Mesenchymal stem cell (in vitro differentiated cells and primary cell): ENCODE data around the gene INSIG1.
A peak's percentile ranks its signal among the peaks of the same experiment; 100 is the strongest.

ENCODE experiments used
- DNase-seq: peaks from one replicate; pipeline ENCODE4 v3.0.0-alpha.2; 2013
- H2AFZ ChIP-seq: one replicate; pipeline ENCODE4 v1.6.1; 2013; ENCODE audit warnings: low read depth, mild to moderate bottlenecking, control low read depth, inconsistent platforms, low read length, moderate library complexity
- H2AK5ac ChIP-seq: 2 replicates; pipeline ENCODE4 v1.6.1; 2013; ENCODE audit warnings: low read length, moderate library complexity, mild to moderate bottlenecking, inconsistent platforms; ENCODE audit not compliant: severe bottlenecking
- H2BK120ac ChIP-seq: one replicate; pipeline ENCODE4 v1.6.1; 2013; ENCODE audit warnings: low read depth, mild to moderate bottlenecking, inconsistent platforms, low read length, moderate library complexity
- H2BK12ac ChIP-seq, 2 experiments: one replicate each; pipeline ENCODE4 v1.6.1; 2013; ENCODE audit warnings: inconsistent platforms in 2 of 2, low read length in 2 of 2, mild to moderate bottlenecking in 2 of 2, moderate library complexity in 2 of 2, control low read depth in 1 of 2
- H2BK15ac ChIP-seq: one replicate; pipeline ENCODE4 v1.6.1; 2013; ENCODE audit warnings: mild to moderate bottlenecking, low read depth, inconsistent platforms; ENCODE audit not compliant: poor library complexity, severe bottlenecking
- H2BK5ac ChIP-seq: 2 replicates; pipeline ENCODE4 v1.6.1; 2013; ENCODE audit warnings: low read depth, mild to moderate bottlenecking, low read length, control low read depth, inconsistent platforms; ENCODE audit not compliant: poor library complexity, severe bottlenecking
- H3K14ac ChIP-seq, 2 experiments: one replicate each; pipeline ENCODE4 v1.6.1; 2013; ENCODE audit warnings: inconsistent platforms in 2 of 2, low read length in 2 of 2, control low read depth in 1 of 2, mild to moderate bottlenecking in 1 of 2, moderate library complexity in 1 of 2
- H3K18ac ChIP-seq, 2 experiments: one replicate each; pipeline ENCODE4 v1.6.1; 2013; ENCODE audit warnings: inconsistent platforms in 2 of 2, low read length in 2 of 2, control low read depth in 1 of 2, low read depth in 1 of 2, mild to moderate bottlenecking in 1 of 2
- H3K23ac ChIP-seq, 2 experiments: one replicate each; pipeline ENCODE4 v1.6.1; 2013; ENCODE audit warnings: inconsistent platforms in 2 of 2, low read length in 2 of 2, mild to moderate bottlenecking in 2 of 2, moderate library complexity in 2 of 2, control low read depth in 1 of 2
- H3K27ac ChIP-seq: 2 replicates; pipeline ENCODE4 v1.5.1; 2013; ENCODE audit warnings: mild to moderate bottlenecking, moderate library complexity, low read length, control low read depth, inconsistent platforms; ENCODE audit not compliant: poor library complexity, severe bottlenecking
- H3K27me3 ChIP-seq, 2 experiments: 2 replicates each; pipeline versions ENCODE4 v1.6.1 to v1.7.0; 2013; ENCODE audit warnings: low read length in 2 of 2, mild to moderate bottlenecking in 2 of 2, moderate library complexity in 2 of 2, control low read depth in 1 of 2, inconsistent platforms in 1 of 2; ENCODE audit not compliant: control insufficient read depth in 1 of 2, insufficient read depth in 1 of 2
- H3K36me3 ChIP-seq, 2 experiments: 2 replicates each; pipeline versions ENCODE4 v1.6.1 to v1.7.0; 2013; ENCODE audit warnings: low read length in 2 of 2, control low read depth in 1 of 2, inconsistent platforms in 1 of 2, low read depth in 1 of 2, mild to moderate bottlenecking in 1 of 2; ENCODE audit not compliant: insufficient read depth in 2 of 2, control insufficient read depth in 1 of 2
- H3K4ac ChIP-seq, 2 experiments: one replicate each; pipeline ENCODE4 v1.6.1; 2013; ENCODE audit warnings: inconsistent platforms in 2 of 2, low read length in 2 of 2, mild to moderate bottlenecking in 2 of 2, moderate library complexity in 2 of 2, control low read depth in 1 of 2, low read depth in 1 of 2
- H3K4me1 ChIP-seq: 2 replicates; pipeline ENCODE4 v1.6.1; 2013; ENCODE audit warnings: low read depth, low read length, control low read depth; ENCODE audit not compliant: control insufficient read depth, insufficient read depth
- H3K4me2 ChIP-seq: 2 replicates; pipeline ENCODE4 v1.6.1; 2013; ENCODE audit warnings: low read length, mild to moderate bottlenecking, inconsistent platforms; ENCODE audit not compliant: poor library complexity, severe bottlenecking
- H3K4me3 ChIP-seq, 2 experiments: 2 replicates each; pipeline versions ENCODE4 v1.5.1 to v1.7.0; 2013; ENCODE audit warnings: low read length in 2 of 2, mild to moderate bottlenecking in 2 of 2, control low read depth in 1 of 2, low read depth in 1 of 2; ENCODE audit not compliant: insufficient read depth in 1 of 2
- H3K79me1 ChIP-seq: replicated peaks from 2 replicates; pipeline ENCODE4 v1.6.1; 2013; ENCODE audit warnings: mild to moderate bottlenecking, control low read depth, low read length, inconsistent platforms; ENCODE audit not compliant: poor library complexity, severe bottlenecking
- H3K9ac ChIP-seq: 2 replicates; pipeline ENCODE4 v1.7.0; 2013; ENCODE audit warnings: mild to moderate bottlenecking, low read length, moderate library complexity
- H3K9me3 ChIP-seq: 2 replicates; pipeline ENCODE4 v1.7.0; 2013; ENCODE audit warnings: mild to moderate bottlenecking, low read length; ENCODE audit not compliant: control insufficient read depth
- H4K8ac ChIP-seq: one replicate; pipeline ENCODE4 v1.6.1; 2013; ENCODE audit warnings: inconsistent platforms, mild to moderate bottlenecking, low read length, moderate library complexity
- H4K91ac ChIP-seq: one replicate; pipeline ENCODE4 v1.6.1; 2013; ENCODE audit warnings: mild to moderate bottlenecking, low read length, inconsistent platforms
- WGBS: methylation state at CpG from one replicate; pipeline ENCODE4 v1.1.7; 2013; ENCODE audit warnings: mixed read lengths; 5-methylcytosine and 5-hydroxymethylcytosine counted together

INSIG1 gene

GRCh38 chr7:155252892-155253501 lies 44.7 kb upstream of the INSIG1 start:
- Histone ChIP-seq H3K4me1 (peaks cover 4% of the 10 kb centered on the region), H2BK12ac (no peak overlapping the region), H3K9ac (peak overlapping the region; percentile 13), H3K4ac (no peak overlapping the region), H3K79me1 (no peaks in the 10 kb centered on the region), H3K4me2 (no peak overlapping the region), H2AFZ (no peak overlapping the region), H2BK120ac (no peak overlapping the region), H2AK5ac (no peak overlapping the region), H2BK5ac (no peak overlapping the region), H3K27me3 (peaks cover 4 to 25% of the 10 kb centered on the region in 2 experiments), H3K4me3 (peak overlapping the region in 1 of 2 experiments; percentile 40), H4K91ac (no peak overlapping the region), H3K9me3 (no peaks in the 10 kb centered on the region), H3K14ac (no peak overlapping the region), H3K23ac (no peak overlapping the region), H3K18ac (no peak overlapping the region), H2BK15ac (no peak overlapping the region), H4K8ac (no peak overlapping the region), H3K27ac (no peak overlapping the region), H3K36me3 (no peaks in the 10 kb centered on the region)
- 86% methylated on average over 24 of the region's 24 CpGs for WGBS
- DNase-seq, result no peak

- no peak overlapping the region for H2AFZ ChIP-seq
- H3K4me2 ChIP-seq, result no peak overlapping the region
- H3K14ac ChIP-seq, result no peak overlapping the region
- no peak overlapping the region for H2BK120ac ChIP-seq
- no peak overlapping the region for H3K9ac ChIP-seq
- H3K36me3 ChIP-seq, result no peaks in the 10 kb centered on the region
- no peak overlapping the region for H3K23ac ChIP-seq
- no peak overlapping the region for H4K91ac ChIP-seq
- no peak overlapping the region for H3K18ac ChIP-seq
- H3K4ac ChIP-seq, result no peak overlapping the region
- H2AK5ac ChIP-seq, result no peak overlapping the region
- peak overlapping the region in 1 of 2 experiments; percentile 22 for H3K4me3 ChIP-seq
- H3K79me1 ChIP-seq, result no peaks in the 10 kb centered on the region
- WGBS, result 89% methylated on average over 8 of the region's 8 CpGs
- no peaks in the 10 kb centered on the region for H3K9me3 ChIP-seq
- no peak overlapping the region for H2BK12ac ChIP-seq
- no peak overlapping the region for H2BK5ac ChIP-seq
- no peak overlapping the region for H2BK15ac ChIP-seq
- no peak overlapping the region for H4K8ac ChIP-seq
- DNase-seq, result no peak
- H3K4me1 ChIP-seq, result peaks cover 7% of the 10 kb centered on the region
- H3K27ac ChIP-seq, result no peak overlapping the region
- H3K27me3 ChIP-seq, result peaks cover 4 to 25% of the 10 kb centered on the region in 2 experiments
These were observed 43.7 kb upstream of the INSIG1 start for GRCh38 chr7:155254018-155254417.

- H3K4me1 ChIP-seq, result peaks cover 7% of the 10 kb centered on the region
- DNase-seq, result no peak
- no peak overlapping the region for H2BK15ac ChIP-seq
- H3K27ac ChIP-seq, result no peak overlapping the region
- no peak overlapping the region for H3K9ac ChIP-seq
- no peak overlapping the region for H2BK120ac ChIP-seq
- WGBS, result 86% methylated on average over 8 of the region's 10 CpGs
- H3K23ac ChIP-seq, result no peak overlapping the region
- no peaks in the 10 kb centered on the region for H3K79me1 ChIP-seq
- H3K36me3 ChIP-seq, result no peaks in the 10 kb centered on the region
- no peak overlapping the region for H3K18ac ChIP-seq
- H3K27me3 ChIP-seq, result peaks cover 4 to 21% of the 10 kb centered on the region in 2 experiments
- no peaks in the 10 kb centered on the region for H3K9me3 ChIP-seq
- no peak overlapping the region for H2AFZ ChIP-seq
- H4K8ac ChIP-seq, result no peak overlapping the region
- H3K4ac ChIP-seq, result no peak overlapping the region
- no peak overlapping the region for H3K4me2 ChIP-seq
- H3K14ac ChIP-seq, result no peak overlapping the region
- H2AK5ac ChIP-seq, result no peak overlapping the region
- no peak overlapping the region for H2BK5ac ChIP-seq
- H2BK12ac ChIP-seq, result no peak overlapping the region
- H3K4me3 ChIP-seq, result no peak overlapping the region
- no peak overlapping the region for H4K91ac ChIP-seq
These were observed 42.6 kb upstream of the INSIG1 start for GRCh38 chr7:155255071-155255470.

- H3K36me3 ChIP-seq, result no peaks in the 10 kb centered on the region
- H4K8ac ChIP-seq, result no peak overlapping the region
- H2BK120ac ChIP-seq, result no peak overlapping the region
- H3K27me3 ChIP-seq, result peaks cover 4 to 18% of the 10 kb centered on the region in 2 experiments
- H2BK15ac ChIP-seq, result no peak overlapping the region
- no peak overlapping the region for H3K4me2 ChIP-seq
- H3K79me1 ChIP-seq, result no peaks in the 10 kb centered on the region
- H2BK5ac ChIP-seq, result no peak overlapping the region
- H2AFZ ChIP-seq, result no peak overlapping the region
- peaks cover 7% of the 10 kb centered on the region for H3K4me1 ChIP-seq
- H3K9me3 ChIP-seq, result no peaks in the 10 kb centered on the region
- no peak overlapping the region for H3K14ac ChIP-seq
- no peak overlapping the region for H3K18ac ChIP-seq
- DNase-seq, result no peak
- H2AK5ac ChIP-seq, result no peak overlapping the region
- 90% methylated on average over 1 of the region's 6 CpGs for whole genome bisulfite sequencing
- no peak overlapping the region for H3K27ac ChIP-seq
- no peak overlapping the region for H3K4me3 ChIP-seq
- H3K9ac ChIP-seq, result no peak overlapping the region
- no peak overlapping the region for H3K4ac ChIP-seq
- H2BK12ac ChIP-seq, result no peak overlapping the region
- H4K91ac ChIP-seq, result no peak overlapping the region
- no peak overlapping the region for H3K23ac ChIP-seq
These were observed 42.1 kb upstream of the INSIG1 start for GRCh38 chr7:155255621-155256020.
